Adipocyte (in vitro differentiated cells): ENCODE results near the gene HYKK.

Experiments
- DNase-seq: peaks from one replicate; pipeline ENCODE4 v3.0.0-alpha.2; 2015; ENCODE audit warnings: low read depth
- H3K27me3 ChIP-seq: replicated peaks from 2 replicates; pipeline ENCODE4 v1.7.0; 2013; ENCODE audit warnings: mild to moderate bottlenecking, low read length, moderate library complexity; ENCODE audit not compliant: control insufficient read depth, insufficient read depth
- H3K36me3 ChIP-seq: 2 replicates; pipeline ENCODE4 v1.7.0; 2013; ENCODE audit warnings: low read length, mild to moderate bottlenecking, moderate library complexity; ENCODE audit not compliant: control insufficient read depth, insufficient read depth, severe bottlenecking
- H3K4me1 ChIP-seq: 2 replicates; pipeline ENCODE4 v1.7.0; 2013; ENCODE audit warnings: mild to moderate bottlenecking, low read length, moderate library complexity; ENCODE audit not compliant: control insufficient read depth, insufficient read depth
- H3K4me3 ChIP-seq: 2 replicates; pipeline ENCODE4 v1.7.0; 2013; ENCODE audit warnings: mild to moderate bottlenecking, low read length, moderate library complexity
- H3K9ac ChIP-seq: 2 replicates; pipeline ENCODE4 v1.7.0; 2013; ENCODE audit warnings: mild to moderate bottlenecking, low read length, moderate library complexity
- H3K9me3 ChIP-seq: 2 replicates; pipeline ENCODE4 v1.7.0; 2013; ENCODE audit warnings: mild to moderate bottlenecking, low read length, moderate library complexity; ENCODE audit not compliant: control insufficient read depth

HYKK gene

GRCh38 chr15:78506971-78507830, at the start of gene HYKK:
TSS of gene HYKK (plus strand) at chr15:78507577. CDS start at chr15:78513089, 5,512 bp downstream.
- H3K36me3 ChIP-seq, result no peaks in the 10 kb centered on the region
- peaks cover 6% of the 10 kb centered on the region for H3K4me1 ChIP-seq
- DNase-seq, result peak; percentile 99
- peak within 1 kb of the TSS; percentile 83 for H3K9ac ChIP-seq
- peak within 1 kb of the TSS; percentile 90 for H3K4me3 ChIP-seq
- no peaks in the 10 kb centered on the region for H3K27me3 ChIP-seq
- no peaks in the 10 kb centered on the region for H3K9me3 ChIP-seq

GRCh38 chr15:78460737-78461136, 46.6 kb upstream of the HYKK start:
- Histone ChIP-seq H3K9me3 (no peaks in the 10 kb centered on the region), H3K4me1 (peaks cover 68% of the 10 kb centered on the region), H3K4me3 (peak overlapping the region; percentile 44), H3K27me3 (no peaks in the 10 kb centered on the region), H3K36me3 (peaks cover 29% of the 10 kb centered on the region), H3K9ac (peak overlapping the region; percentile 50)
- DNase-seq, result no peak

DNA sequence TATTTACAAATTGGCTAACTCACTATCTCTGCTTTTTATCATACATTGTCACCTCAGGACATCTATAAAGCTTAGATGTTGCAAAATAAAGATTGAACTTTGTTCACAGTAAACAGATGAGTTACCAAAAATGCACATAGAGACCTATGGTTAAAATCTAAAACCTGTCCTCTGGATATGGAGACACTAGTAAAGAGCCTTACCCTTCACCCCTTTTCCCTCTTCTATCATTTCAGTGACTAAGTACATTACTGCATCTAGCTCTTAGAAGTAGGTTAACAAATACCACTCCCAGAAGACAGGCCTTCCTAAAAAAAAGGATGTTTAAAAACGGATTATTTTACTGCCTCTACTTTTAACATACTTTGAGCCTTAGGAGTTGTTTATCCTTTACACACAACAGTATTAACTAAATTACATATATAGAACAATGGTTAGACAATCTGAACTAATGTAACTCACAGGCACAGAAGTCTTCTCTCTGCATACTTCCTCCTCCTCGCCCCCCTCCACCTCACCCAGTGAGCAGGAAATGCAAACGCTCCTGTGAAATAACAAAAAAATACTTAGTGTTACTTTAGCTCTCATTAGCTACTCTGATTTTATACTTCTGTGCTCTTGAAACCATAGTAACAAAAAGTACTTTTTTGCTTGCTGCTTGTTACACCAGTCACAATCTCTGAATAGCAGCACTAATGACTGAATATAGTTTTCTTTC, 46.0 kb upstream of the HYKK start:
- H3K9me3 ChIP-seq, result no peaks in the 10 kb centered on the region
- H3K4me1 ChIP-seq, result peaks cover 63% of the 10 kb centered on the region
- peak overlapping the region; percentile 50 for H3K9ac ChIP-seq
- DNase-seq, result peak; percentile 43
- H3K36me3 ChIP-seq, result peaks cover 35% of the 10 kb centered on the region
- peak overlapping the region; percentile 44 for H3K4me3 ChIP-seq
- H3K27me3 ChIP-seq, result no peaks in the 10 kb centered on the region

- no peak overlapping the region for H3K9ac ChIP-seq
- no peaks in the 10 kb centered on the region for H3K9me3 ChIP-seq
- peaks cover 94% of the 10 kb centered on the region for H3K36me3 ChIP-seq
- no peaks in the 10 kb centered on the region for H3K27me3 ChIP-seq
- H3K4me1 ChIP-seq, result peaks cover 15% of the 10 kb centered on the region
- DNase-seq, result no peak
- no peak overlapping the region for H3K4me3 ChIP-seq
These were observed 38.3 kb upstream of the HYKK start for GRCh38 chr15:78469031-78469430.

- no peaks in the 10 kb centered on the region for H3K9me3 ChIP-seq
- H3K4me1 ChIP-seq, result no peaks in the 10 kb centered on the region
- H3K36me3 ChIP-seq, result peaks cover 79% of the 10 kb centered on the region
- no peak for DNase-seq
- H3K27me3 ChIP-seq, result no peaks in the 10 kb centered on the region
- H3K9ac ChIP-seq, result no peak overlapping the region
- H3K4me3 ChIP-seq, result no peak overlapping the region
These were observed 30.1 kb upstream of the HYKK start for GRCh38 chr15:78477295-78477694.

DNA sequence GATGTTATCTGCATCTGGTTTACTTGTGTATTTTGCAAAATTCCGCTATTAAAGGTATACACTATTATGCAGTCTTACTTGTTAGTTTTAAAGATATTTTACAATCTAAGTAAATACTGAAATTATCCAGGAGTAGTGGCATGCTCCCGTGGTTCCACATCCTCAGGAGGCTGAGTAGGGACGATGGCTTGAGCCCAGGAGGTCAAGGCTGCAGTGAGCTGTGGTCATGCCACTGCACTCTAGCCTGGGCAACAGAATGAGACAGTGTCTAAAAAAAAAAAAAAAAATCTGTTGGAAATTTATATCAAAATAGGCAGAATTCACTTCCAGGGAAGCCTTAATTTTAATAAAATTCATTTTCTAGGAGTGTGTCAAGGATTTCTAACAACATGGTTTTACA, 27.7 kb upstream of the HYKK start:
- Histone ChIP-seq H3K4me3 (no peak overlapping the region), H3K36me3 (peaks cover 74% of the 10 kb centered on the region), H3K27me3 (no peaks in the 10 kb centered on the region), H3K9me3 (no peaks in the 10 kb centered on the region), H3K9ac (no peak overlapping the region), H3K4me1 (no peaks in the 10 kb centered on the region)
- DNase-seq, result no peak

DNA sequence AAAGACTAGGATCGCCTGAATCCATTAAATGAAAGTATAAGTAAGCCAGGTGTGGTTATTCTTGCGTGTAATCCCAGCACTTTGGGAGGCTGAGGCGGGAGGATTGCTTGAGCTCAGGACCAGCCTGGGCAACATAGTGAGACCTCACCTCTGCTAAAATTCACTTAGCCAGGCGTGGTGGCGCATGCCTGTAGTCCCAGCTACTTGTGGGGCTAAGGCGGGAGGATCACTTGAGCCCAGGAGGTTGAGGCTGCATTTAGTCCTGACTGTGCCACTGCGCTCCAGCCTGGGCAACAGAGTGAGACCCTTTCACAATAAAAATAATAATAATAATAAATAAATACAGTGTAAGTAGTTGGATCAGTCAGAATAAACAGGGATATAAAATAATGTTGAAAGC, 25.5 kb upstream of the HYKK start:
- peaks cover 14% of the 10 kb centered on the region for H3K4me1 ChIP-seq
- H3K36me3 ChIP-seq, result peaks cover 71% of the 10 kb centered on the region
- DNase-seq, result no peak
- peak overlapping the region; percentile 5 for H3K9ac ChIP-seq
- H3K27me3 ChIP-seq, result no peaks in the 10 kb centered on the region
- H3K9me3 ChIP-seq, result no peaks in the 10 kb centered on the region
- no peak overlapping the region for H3K4me3 ChIP-seq

DNA sequence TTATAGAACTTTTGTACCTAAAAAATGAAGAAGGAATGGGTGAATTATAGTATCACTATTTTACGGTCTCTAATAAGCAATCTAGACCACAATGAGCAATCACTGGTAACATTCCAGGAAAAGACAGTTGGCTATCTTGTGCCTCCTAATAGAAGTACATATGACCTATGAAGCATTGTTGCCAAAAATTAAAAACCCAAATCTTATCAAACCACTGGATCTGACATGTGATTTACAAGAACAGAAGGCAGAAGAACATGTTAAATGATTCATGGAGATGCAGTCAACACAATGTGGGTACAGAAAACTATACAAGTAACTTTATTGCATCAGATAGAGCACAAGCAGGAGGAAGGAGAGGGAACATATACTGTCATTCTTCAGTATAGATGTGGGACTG, 14.5 kb upstream of the HYKK start:
- DNase-seq, result no peak
- no peaks in the 10 kb centered on the region for H3K9me3 ChIP-seq
- H3K27me3 ChIP-seq, result no peaks in the 10 kb centered on the region
- peak overlapping the region; percentile 26 for H3K9ac ChIP-seq
- H3K36me3 ChIP-seq, result peaks cover 95% of the 10 kb centered on the region
- H3K4me1 ChIP-seq, result peaks cover 24% of the 10 kb centered on the region
- H3K4me3 ChIP-seq, result no peak overlapping the region

- no peaks in the 10 kb centered on the region for H3K27me3 ChIP-seq
- DNase-seq, result no peak
- no peak overlapping the region for H3K4me3 ChIP-seq
- peaks cover 45% of the 10 kb centered on the region for H3K36me3 ChIP-seq
- no peak overlapping the region for H3K9ac ChIP-seq
- H3K9me3 ChIP-seq, result no peaks in the 10 kb centered on the region
- no peaks in the 10 kb centered on the region for H3K4me1 ChIP-seq
These were observed 5.5 kb upstream of the HYKK start for GRCh38 chr15:78501857-78502256.

DNA sequence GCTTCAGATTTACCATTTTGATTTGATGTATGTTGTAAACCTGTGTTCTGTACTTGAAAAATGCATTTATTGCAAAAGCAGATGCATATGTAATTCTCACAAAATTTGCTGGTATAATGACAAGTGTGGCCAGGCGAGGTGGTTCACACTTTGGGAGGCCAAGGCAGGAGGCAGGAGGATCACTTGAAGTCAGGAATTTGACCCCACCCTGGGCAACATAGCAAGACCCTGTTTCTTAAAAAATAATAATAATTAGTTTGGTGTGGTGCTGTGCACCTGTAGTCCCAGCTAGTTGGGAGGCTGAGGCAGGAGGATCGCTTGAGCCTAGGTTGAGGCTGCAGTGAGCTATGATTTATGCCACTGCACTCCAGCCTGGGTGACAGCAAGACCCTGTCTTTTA, 4.7 kb upstream of the HYKK start:
- Histone ChIP-seq H3K36me3 (peaks cover 37% of the 10 kb centered on the region), H3K4me1 (no peaks in the 10 kb centered on the region), H3K9me3 (no peaks in the 10 kb centered on the region), H3K27me3 (no peaks in the 10 kb centered on the region), H3K4me3 (no peak overlapping the region), H3K9ac (no peak overlapping the region)
- DNase-seq, result no peak

DNA sequence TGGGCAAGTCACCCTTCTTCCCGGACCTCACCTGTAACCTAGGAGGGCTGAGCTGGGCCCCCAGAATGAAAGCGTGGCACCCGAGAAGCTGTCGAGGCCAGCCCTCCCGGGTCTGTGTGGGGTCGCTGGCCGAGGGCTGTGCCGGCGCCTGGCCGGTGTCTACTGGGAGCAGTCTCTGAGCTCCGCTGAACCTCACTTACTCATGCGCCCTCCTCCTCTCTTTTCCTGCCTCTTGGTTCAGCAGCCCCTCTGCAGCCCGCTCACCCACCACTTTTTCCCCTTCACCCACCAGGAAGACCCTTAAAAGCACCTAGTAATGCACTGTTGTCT, 419 bp downstream of the HYKK start:
- no peaks in the 10 kb centered on the region for H3K27me3 ChIP-seq
- peaks cover 6% of the 10 kb centered on the region for H3K4me1 ChIP-seq
- peak overlapping the region; percentile 90 for H3K4me3 ChIP-seq
- H3K36me3 ChIP-seq, result no peaks in the 10 kb centered on the region
- peak overlapping the region; percentile 83 for H3K9ac ChIP-seq
- H3K9me3 ChIP-seq, result no peaks in the 10 kb centered on the region
- DNase-seq, result no peak
